ENCODE results near the gene MAML2. TPM values are rescaled to one million over a fixed set of nuclear protein-coding genes. Genes with fewer than 3 reads are reported as not detected.

Gene MAML2
- total and polyA plus RNA-seq, 10 donors: 2.7 to 43.4 (median 27.2) TPM

- TF ChIP-seq CTCF (IDR thresholded peaks at IDR 0.05 in 8 of 11, conservative IDR thresholded peaks at IDR 0.05 in 3 of 11): no peak
- TF ChIP-seq POLR2AphosphoS5 (IDR thresholded peaks at IDR 0.05): no peak
- TF ChIP-seq POLR2A (IDR thresholded peaks at IDR 0.05): no peak
- no peak overlapping the region for H3K4me3 ChIP-seq
- intact Hi-C loops (cut with DNase I; ENCODE audit: low total_unique reads): no loop called here
- 87 to 97% (median 93%) methylated on average over 5 of the region's 5 CpGs for WGBS, 5 donors
- H3K27me3 ChIP-seq (replicated peaks in 1 of 7): no peaks in the 10 kb centered on the region
- no peak for DNase-seq
- peaks cover 0 to 19% (median 12%) of the 10 kb centered on the region in 6 donors for H3K4me1 ChIP-seq
- H3K36me3 ChIP-seq: no peaks in the 10 kb centered on the region
- no peak overlapping the region for H3K27ac ChIP-seq
- no peaks in the 10 kb centered on the region for H3K9me3 ChIP-seq
These were observed 235.7 kb downstream of the MAML2 start for GRCh38 chr11:96107143-96107824.

- TF ChIP-seq POLR2AphosphoS5 (IDR thresholded peaks at IDR 0.05) (no peak), POLR2A (IDR thresholded peaks at IDR 0.05) (no peak), CTCF (IDR thresholded peaks at IDR 0.05 in 8 of 11, conservative IDR thresholded peaks at IDR 0.05 in 3 of 11) (no peak)
- peaks cover 0 to 18% (median 11%) of the 10 kb centered on the region in 6 donors for H3K4me1 ChIP-seq
- 61 to 93% (median 90%) methylated on average over 3 of the region's 3 CpGs for WGBS, 5 donors
- H3K27me3 ChIP-seq (replicated peaks in 1 of 7): no peaks in the 10 kb centered on the region
- H3K36me3 ChIP-seq: no peaks in the 10 kb centered on the region
- H3K4me3 ChIP-seq: no peak overlapping the region
- no peak overlapping the region for H3K27ac ChIP-seq
- no peak for DNase-seq
- no peaks in the 10 kb centered on the region for H3K9me3 ChIP-seq
- intact Hi-C loops (cut with DNase I; ENCODE audit: low total_unique reads): no loop called here
These were observed 236.3 kb downstream of the MAML2 start for GRCh38 chr11:96106645-96107044.

GRCh38 chr11:96105944-96106343, 237.1 kb downstream of the MAML2 start:
- no peaks in the 10 kb centered on the region for H3K27me3 ChIP-seq (replicated peaks in 1 of 7)
- no peaks in the 10 kb centered on the region for H3K9me3 ChIP-seq
- H3K36me3 ChIP-seq: no peaks in the 10 kb centered on the region
- TF ChIP-seq POLR2AphosphoS5 (IDR thresholded peaks at IDR 0.05) (no peak), CTCF (IDR thresholded peaks at IDR 0.05 in 8 of 11, conservative IDR thresholded peaks at IDR 0.05 in 3 of 11) (no peak), POLR2A (IDR thresholded peaks at IDR 0.05) (no peak)
- 74 to 93% (median 81%) methylated on average over 1 of the region's 1 CpG for WGBS, 5 donors
- H3K4me1 ChIP-seq: peaks cover 0 to 18% (median 11%) of the 10 kb centered on the region in 6 donors
- DNase-seq: no peak
- intact Hi-C loops (cut with DNase I; ENCODE audit: low total_unique reads): no loop called here
- H3K27ac ChIP-seq: no peak overlapping the region
- H3K4me3 ChIP-seq: no peak overlapping the region

GRCh38 chr11:96105197-96105895, 237.6 kb downstream of the MAML2 start:
- 65 to 85% (median 81%) methylated on average over 1 of the region's 1 CpG for WGBS, 5 donors
- no peak for TF ChIP-seq POLR2A (IDR thresholded peaks at IDR 0.05)
- no peak for TF ChIP-seq CTCF (IDR thresholded peaks at IDR 0.05 in 8 of 11, conservative IDR thresholded peaks at IDR 0.05 in 3 of 11)
- TF ChIP-seq POLR2AphosphoS5 (IDR thresholded peaks at IDR 0.05): no peak
- no peak for DNase-seq
- intact Hi-C loops (cut with DNase I; ENCODE audit: low total_unique reads): no loop called here
- Histone ChIP-seq H3K9me3 (no peaks in the 10 kb centered on the region), H3K27ac (peak overlapping the region in 1 of 8 donors; percentile 25), H3K4me3 (no peak overlapping the region), H3K4me1 (peaks cover 0 to 18% (median 11%) of the 10 kb centered on the region in 6 donors), H3K27me3 (replicated peaks in 1 of 7) (no peaks in the 10 kb centered on the region), H3K36me3 (no peaks in the 10 kb centered on the region)

Data from spleen (tissue), 11 donors.